ENCODE measurements around the gene KRT14. TPM values are rescaled to one million over a fixed set of nuclear protein-coding genes. Genes with fewer than 3 reads are reported as not detected.
"Not testable (repeated sequence)": the region's sequence is repeated elsewhere in the genome, so short reads cannot be mapped to it uniquely, and the experiment has no call there.

The KRT14 gene
- total RNA-seq, 2 experiments from 2014 or later: not detected

DNA sequence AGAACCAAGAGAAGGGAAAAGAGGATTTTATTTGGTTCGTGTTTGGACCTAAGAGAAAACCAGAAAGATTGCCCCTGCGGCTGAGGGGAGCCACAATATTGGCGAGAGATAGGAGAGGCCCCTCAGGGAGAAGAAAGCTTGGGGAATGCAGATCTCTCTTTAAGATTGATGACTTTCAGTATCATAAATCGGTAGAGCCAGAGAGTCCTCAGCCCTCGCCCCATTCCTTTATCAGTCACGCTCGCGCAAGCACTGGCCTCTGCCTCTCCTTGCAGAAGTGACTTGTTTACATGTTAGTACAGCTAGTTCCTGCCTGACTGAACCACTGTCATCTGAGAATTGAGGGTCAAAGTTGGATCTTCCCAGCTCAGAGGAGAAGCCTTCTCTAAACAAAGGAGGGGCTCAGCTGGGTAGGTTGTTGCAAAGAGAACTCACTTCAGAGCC, 37.1 kb downstream of the KRT14 start:
- peaks cover 17% of the 10 kb centered on the region for H3K4me1 Mint-ChIP-seq
- no peak for ATAC-seq
- no peak overlapping the region for H3K4me3 Mint-ChIP-seq
- no peaks in the 10 kb centered on the region for H3K36me3 Mint-ChIP-seq
- no peak overlapping the region for H3K27ac Mint-ChIP-seq
- peaks cover 11% of the 10 kb centered on the region for H3K27me3 Mint-ChIP-seq
- CTCF ChIA-PET: interaction anchor here (0.7 to 11.0 kb wide), 51 partner anchors 9 to 732 kb away, joined by 3 to 256 read pairs (median 5); partner anchors contain the start of genes KRT13, KRT15, KRT19 and KRT36
- no peaks in the 10 kb centered on the region for H3K9me3 Mint-ChIP-seq (ENCODE audit: low read depth)
- DNase-seq: no peak

DNA sequence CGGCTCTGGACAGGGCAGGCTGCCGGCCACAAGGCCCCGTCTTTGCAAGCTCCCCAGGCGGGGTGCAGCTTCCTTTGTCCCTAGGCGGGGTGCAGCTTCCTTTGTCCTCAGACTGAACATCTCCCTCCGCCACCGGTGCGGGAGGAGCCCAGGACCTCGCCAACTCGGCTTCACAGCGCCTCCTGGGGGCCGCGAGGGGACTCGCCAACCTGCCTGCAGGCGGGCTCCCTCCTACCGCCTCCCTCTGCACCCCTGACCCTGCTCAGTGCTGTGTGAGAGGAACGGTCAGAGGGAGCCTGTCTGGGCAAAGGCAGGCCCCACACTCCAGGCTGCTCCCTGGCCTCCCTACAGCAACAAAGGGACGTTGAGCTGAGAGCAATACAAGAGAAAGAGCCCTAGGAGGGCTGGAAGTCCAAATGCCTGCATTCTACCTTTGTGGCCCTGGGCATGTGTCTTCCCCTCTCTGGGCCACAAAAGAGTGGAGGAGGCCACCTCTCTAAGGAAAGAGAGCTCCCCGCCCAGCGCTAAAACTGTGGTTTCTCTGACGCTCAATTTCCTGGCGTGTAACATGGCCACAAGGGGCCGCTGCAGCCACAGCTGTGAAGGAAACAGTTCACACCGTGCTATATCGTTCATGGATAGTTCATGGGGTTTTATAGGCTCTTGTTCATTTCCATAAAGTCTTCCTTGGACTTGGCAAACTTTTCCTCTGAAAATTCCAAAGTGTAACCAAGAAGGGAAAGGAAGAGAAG, 37.7 kb downstream of the KRT14 start:
- DNase-seq: peak; percentile 91
- no peak overlapping the region for H3K4me3 Mint-ChIP-seq
- ATAC-seq: peak; percentile 86
- H3K27me3 Mint-ChIP-seq: peaks cover 7% of the 10 kb centered on the region
- no peaks in the 10 kb centered on the region for H3K36me3 Mint-ChIP-seq
- peak overlapping the region; percentile 47 for H3K27ac Mint-ChIP-seq
- peaks cover 17% of the 10 kb centered on the region for H3K4me1 Mint-ChIP-seq
- CTCF ChIA-PET: interaction anchor here (0.6 to 11.0 kb wide), 63 partner anchors 8 to 1131 kb away, joined by 3 to 256 read pairs (median 5); partner anchors contain the start of genes KRT12, KRT13, KRT15 and KRT19
- H3K9me3 Mint-ChIP-seq (ENCODE audit: low read depth): no peaks in the 10 kb centered on the region

DNA sequence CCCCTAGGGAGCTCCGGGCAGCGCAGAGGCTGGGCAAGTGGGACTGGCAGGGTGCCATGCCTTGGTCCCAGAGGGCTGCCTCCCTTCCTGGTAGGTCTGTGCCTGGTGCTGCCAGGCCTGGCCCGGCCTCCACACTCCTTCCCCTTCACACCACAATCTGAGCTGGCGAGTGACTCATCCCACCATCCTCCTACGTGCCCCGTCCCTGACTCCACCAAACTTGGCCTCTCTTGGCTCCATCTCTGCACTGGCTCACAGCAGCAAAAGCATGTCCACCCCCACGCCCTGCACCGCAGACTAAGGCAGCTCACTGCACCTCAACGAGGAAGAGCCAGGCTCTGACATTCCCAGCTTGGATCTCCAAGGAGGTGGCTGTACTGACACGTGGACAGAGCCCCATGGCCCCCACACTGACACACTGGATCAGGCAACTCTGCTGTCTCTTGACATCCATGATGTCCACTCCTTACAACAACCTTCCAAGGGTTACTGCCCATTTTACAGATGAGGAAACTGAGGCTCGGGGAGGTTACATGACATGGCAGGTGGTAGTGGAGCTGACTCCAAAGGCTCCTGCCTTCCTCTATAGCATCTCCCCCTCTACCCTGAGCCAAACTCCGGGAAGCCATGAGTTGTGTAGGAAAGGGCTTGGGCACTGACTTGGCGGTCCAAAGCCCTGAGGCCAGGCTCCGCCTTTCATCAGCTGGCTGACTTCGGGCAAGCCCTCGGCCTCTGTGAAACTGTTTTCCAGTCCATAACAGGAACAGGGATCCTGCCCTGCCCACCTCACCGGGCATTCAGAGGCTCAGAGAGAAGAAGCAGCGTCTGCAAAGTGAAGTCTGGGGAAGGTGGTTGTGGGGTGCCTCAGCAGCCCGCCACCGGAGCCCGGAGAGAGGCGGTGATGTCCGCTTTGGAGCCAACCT, 38.5 kb downstream of the KRT14 start:
- Mint-ChIP-seq H3K27ac (no peak overlapping the region), H3K4me1 (peaks cover 17% of the 10 kb centered on the region), H3K4me3 (no peak overlapping the region), H3K9me3 (ENCODE audit: low read depth) (no peaks in the 10 kb centered on the region), H3K36me3 (no peaks in the 10 kb centered on the region), H3K27me3 (peaks cover 2% of the 10 kb centered on the region)
- CTCF ChIA-PET: interaction anchor here (0.7 to 11.0 kb wide), 46 partner anchors 8 to 1130 kb away, joined by 3 to 256 read pairs (median 6); partner anchors contain the start of genes KRT12, KRT13, KRT15 and KRT19
- ATAC-seq (peak; percentile 54), DNase-seq (peak; percentile 68)

DNA sequence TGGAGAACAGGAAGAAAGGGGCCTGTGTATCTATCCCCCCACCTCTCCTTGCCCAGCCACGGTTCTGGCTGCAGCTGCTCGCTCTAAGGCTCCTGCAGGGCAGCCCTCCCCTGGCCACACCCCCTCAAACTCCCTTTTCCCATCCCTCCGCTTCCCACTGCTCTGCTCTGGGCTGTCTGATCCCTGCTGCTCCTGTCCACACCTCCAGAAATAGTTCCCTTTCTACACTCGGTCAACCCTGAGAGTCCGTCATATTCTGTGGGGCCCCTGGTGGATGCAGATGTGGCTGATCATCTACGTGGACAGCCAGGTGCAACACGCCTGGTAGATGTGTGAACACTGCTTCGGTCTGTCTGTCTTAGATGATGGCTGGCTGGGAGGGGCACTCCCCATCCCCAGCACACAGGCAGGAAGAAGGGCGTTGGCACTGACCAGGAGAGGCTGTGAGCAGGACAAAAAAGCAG, 39.3 kb downstream of the KRT14 start:
- Mint-ChIP-seq H3K36me3 (no peaks in the 10 kb centered on the region), H3K27me3 (peaks cover 6% of the 10 kb centered on the region)

DNA sequence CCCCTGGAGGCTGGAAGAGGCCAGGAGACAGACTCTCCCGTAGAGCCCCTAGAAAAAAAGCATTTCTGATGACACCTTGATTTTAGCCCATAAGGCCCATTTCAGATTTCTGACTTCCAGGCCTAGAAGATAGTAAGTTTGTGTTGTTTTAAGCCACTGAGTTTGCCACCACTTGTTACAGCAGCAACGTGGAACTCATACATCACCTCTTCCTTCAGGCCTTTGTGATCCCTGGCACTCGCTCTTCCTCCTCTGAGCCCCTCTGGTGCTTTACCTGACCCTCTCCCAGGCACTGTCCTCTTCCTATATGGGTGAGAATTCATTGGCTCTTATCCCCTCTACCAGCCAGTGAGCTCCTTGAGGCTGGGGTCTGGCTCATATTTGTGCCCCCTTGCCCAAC, 39.9 kb downstream of the KRT14 start:
- CTCF ChIA-PET: interaction anchor here (1.1 to 11.0 kb wide), 3 partner anchors 11 to 118 kb away, joined by 3 to 256 read pairs (median 236); no protein-coding TSS in a partner anchor
- Mint-ChIP-seq H3K27me3 (peaks cover 6% of the 10 kb centered on the region), H3K4me3 (no peak overlapping the region), H3K4me1 (peaks cover 17% of the 10 kb centered on the region), H3K9me3 (ENCODE audit: low read depth) (no peaks in the 10 kb centered on the region), H3K36me3 (no peaks in the 10 kb centered on the region), H3K27ac (no peak overlapping the region)
- ATAC-seq: no peak
- DNase-seq: no peak

More for the DNA sequence above, 39.3 kb downstream of the KRT14 start:
- Mint-ChIP-seq H3K4me3 (no peak overlapping the region), H3K4me1 (peaks cover 17% of the 10 kb centered on the region), H3K9me3 (ENCODE audit: low read depth) (no peaks in the 10 kb centered on the region), H3K27ac (no peak overlapping the region)
- DNase-seq (no peak), ATAC-seq (no peak)
- CTCF ChIA-PET: interaction anchor here (1.1 to 11.0 kb wide), 9 partner anchors 10 to 729 kb away, joined by 3 to 256 read pairs (median 17); no protein-coding TSS in a partner anchor

DNA sequence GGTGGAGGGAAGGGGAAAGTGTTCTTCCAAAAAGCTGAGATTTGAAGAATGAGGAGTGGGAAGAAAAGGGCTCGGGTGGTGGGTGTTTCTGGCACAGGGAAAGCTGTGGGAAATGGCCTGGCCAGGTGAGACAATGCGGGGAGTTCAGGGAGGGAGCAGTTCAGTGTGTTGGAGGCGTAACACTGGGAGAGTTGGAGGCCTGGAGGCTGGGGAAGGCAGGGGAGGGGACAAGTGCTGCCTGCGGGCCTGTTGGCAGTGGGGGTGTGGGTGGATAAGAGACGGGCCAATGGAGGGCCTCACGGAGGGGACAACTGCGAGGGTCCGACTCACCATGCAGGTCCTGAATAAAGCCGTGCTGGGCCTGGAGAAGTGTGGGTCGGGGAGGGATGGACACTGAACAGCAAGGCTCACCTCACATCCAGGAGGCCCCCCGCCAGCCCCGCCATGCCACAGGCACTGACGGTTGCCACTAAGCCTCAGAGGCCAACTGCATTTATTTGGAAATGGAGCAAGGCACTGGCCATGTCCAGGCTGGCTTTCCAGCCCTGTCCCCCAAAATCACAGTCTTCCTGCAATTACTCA, 40.8 kb downstream of the KRT14 start:
- DNase-seq (no peak), ATAC-seq (no peak)
- CTCF ChIA-PET: interaction anchor here (1.6 to 11.0 kb wide), 2 partner anchors 117 to 119 kb away, joined by 5 to 256 read pairs; no protein-coding TSS in a partner anchor
- Mint-ChIP-seq H3K4me3 (no peak overlapping the region), H3K36me3 (no peaks in the 10 kb centered on the region), H3K4me1 (peaks cover 17% of the 10 kb centered on the region), H3K9me3 (ENCODE audit: low read depth) (no peaks in the 10 kb centered on the region), H3K27ac (no peak overlapping the region), H3K27me3 (peaks cover 7% of the 10 kb centered on the region)

DNA sequence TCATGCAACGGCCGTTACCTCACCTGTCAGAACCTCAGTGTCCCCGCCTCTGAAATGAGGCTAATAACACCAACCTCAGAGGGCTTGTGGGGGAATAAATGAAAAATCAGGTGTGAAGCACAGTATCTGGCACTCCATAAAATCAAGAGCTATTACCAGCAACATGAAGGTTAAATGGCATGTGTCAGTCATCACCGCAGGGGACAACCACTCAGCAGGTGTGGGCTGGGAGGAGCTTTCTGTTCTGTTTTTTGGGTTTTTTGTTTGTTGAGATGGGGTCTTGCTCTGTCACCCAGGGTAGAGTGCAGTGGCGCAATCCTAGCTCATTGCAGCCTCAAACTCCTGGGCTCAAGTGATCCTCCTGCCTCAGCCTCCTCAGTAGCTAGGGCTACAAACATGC, 41.8 kb downstream of the KRT14 start:
- H3K4me1 Mint-ChIP-seq: peaks cover 17% of the 10 kb centered on the region
- CTCF ChIA-PET: interaction anchor here (1.6 to 1.7 kb wide), 2 partner anchors 104 to 118 kb away, joined by 5 to 11 read pairs; no protein-coding TSS in a partner anchor
- DNase-seq (no peak), ATAC-seq (no peak)
- H3K36me3 Mint-ChIP-seq: no peaks in the 10 kb centered on the region
- H3K27ac Mint-ChIP-seq: no peak overlapping the region
- no peak overlapping the region for H3K4me3 Mint-ChIP-seq
- H3K27me3 Mint-ChIP-seq: peaks cover 7% of the 10 kb centered on the region
- H3K9me3 Mint-ChIP-seq (ENCODE audit: low read depth): no peaks in the 10 kb centered on the region

DNA sequence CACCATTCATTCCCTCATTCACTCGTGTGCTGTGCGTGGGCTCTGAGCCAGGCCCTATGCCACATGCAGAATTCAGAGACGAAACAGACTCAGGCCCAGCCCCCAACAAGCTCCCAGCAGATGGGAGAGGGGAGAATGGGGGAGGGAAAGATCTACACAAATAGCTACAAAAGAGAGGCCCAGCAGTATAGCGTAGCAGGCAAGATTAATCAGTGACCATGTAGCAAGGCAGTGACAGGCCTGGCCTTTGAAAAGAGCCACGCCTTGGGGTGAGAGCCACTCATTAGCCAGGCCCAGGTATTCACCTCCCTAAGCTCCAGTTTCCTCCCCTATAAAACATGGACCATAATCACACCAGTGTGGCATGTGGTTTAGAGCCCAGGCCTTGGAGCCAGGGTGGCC, 42.2 kb downstream of the KRT14 start:
- CTCF ChIA-PET: interaction anchor here (1.6 to 1.7 kb wide), 2 partner anchors 104 to 119 kb away, joined by 5 to 11 read pairs; no protein-coding TSS in a partner anchor
- ATAC-seq (no peak), DNase-seq (no peak)
- Mint-ChIP-seq H3K27me3 (peaks cover 7% of the 10 kb centered on the region), H3K4me1 (peaks cover 16% of the 10 kb centered on the region), H3K36me3 (no peaks in the 10 kb centered on the region), H3K27ac (no peak overlapping the region), H3K4me3 (no peak overlapping the region), H3K9me3 (ENCODE audit: low read depth) (no peaks in the 10 kb centered on the region)

DNA sequence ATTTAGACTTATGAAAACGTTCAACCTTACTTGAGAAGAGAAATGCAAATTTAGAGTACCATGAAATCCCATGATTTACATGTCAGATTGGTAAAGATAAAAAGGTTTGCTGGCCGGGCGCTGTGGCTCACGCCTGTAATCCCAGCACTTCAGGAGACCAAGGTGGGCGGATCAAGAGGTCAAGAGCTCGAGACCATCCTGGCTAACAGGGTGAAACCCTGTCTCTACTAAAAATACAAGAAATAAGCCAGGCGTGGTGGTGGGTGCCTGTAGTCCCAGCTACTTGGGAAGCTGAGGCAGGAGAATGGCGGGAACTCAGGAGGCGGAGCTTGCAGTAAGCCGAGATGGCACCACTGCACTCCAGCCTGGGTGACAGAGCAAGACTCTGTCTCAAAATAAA, 43.9 kb downstream of the KRT14 start:
- not testable (repeated sequence) for H3K36me3 Mint-ChIP-seq; H3K27me3 Mint-ChIP-seq; DNase-seq; H3K4me3 Mint-ChIP-seq; H3K4me1 Mint-ChIP-seq; H3K27ac Mint-ChIP-seq; H3K9me3 Mint-ChIP-seq (ENCODE audit: low read depth); ATAC-seq
- CTCF ChIA-PET: interaction anchor here (0.9 kb wide), 1 partner anchor 106 kb away, joined by 3 read pairs; no protein-coding TSS in a partner anchor

DNA sequence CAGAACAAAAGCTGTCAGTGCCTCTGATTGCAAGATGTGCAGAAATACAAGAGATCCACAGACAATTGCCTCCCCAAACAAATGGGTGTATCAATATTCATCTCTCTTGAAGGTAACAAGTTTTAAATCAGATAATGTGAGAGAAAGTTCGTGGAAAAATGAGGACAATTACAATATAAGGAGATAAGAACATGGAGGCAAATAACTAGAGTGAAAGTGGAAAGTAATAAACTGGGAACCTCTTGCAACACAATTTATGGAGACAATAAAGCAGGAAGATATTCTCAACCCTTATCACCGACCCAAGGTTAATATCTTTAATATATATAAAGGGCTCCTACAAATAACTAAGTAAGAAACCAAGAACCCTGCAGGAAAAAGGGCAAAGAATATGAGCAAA, 44.3 kb downstream of the KRT14 start:
- Mint-ChIP-seq H3K36me3 (no peaks in the 10 kb centered on the region), H3K9me3 (ENCODE audit: low read depth) (no peaks in the 10 kb centered on the region), H3K4me3 (no peak overlapping the region), H3K27ac (no peak overlapping the region), H3K4me1 (no peaks in the 10 kb centered on the region), H3K27me3 (peaks cover 9% of the 10 kb centered on the region)
- no peak for ATAC-seq
- no peak for DNase-seq
- CTCF ChIA-PET: interaction anchor here (0.9 kb wide), 1 partner anchor 106 kb away, joined by 3 read pairs; no protein-coding TSS in a partner anchor

DNA sequence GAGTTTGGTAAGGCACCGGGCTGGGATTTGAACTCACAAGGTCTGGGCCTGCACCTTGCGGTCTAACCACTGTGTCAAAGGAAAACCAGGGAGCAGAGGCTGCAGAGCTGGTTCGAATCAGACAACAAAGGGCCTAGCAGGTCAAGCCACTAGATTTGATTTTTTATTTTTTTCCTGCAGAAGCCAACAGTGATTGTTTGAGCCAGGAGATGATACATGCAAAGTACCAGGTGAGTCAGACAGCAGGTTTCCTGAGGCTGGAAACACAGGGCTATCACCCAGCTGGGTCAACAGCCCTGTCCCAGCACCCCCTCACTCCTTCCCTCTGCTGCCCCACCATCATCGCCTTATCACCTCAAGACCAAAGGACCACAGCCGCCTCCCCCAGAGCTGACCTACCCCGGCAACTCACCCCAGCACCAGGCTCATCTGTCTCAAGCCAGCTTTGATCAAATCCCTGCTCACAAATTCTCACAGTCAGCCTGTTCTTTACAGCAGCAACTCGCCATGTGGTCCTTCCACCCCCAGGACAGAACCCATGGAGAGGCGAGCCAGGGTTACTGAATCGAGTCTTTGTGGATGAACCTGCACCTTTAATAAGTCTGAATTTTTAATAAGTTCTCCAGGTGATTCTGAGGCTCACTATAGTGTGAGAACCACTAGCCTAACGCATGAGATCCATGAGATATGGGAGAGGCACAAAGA, 45.6 kb downstream of the KRT14 start:
- CTCF ChIA-PET: interaction anchor here (1.1 to 2.5 kb wide), 4 partner anchors 8 to 122 kb away, joined by 3 to 13 read pairs (median 9); no protein-coding TSS in a partner anchor
- Mint-ChIP-seq H3K4me3 (no peak overlapping the region), H3K27me3 (peaks cover 14% of the 10 kb centered on the region), H3K27ac (no peak overlapping the region), H3K36me3 (no peaks in the 10 kb centered on the region), H3K4me1 (no peaks in the 10 kb centered on the region), H3K9me3 (ENCODE audit: low read depth) (no peaks in the 10 kb centered on the region)
- ATAC-seq: no peak
- DNase-seq: no peak
